OCI-LY3 (cell line): Measurements from ENCODE around the gene RAB11FIP4.

Experiments used
- EZH2phosphoT487 ChIP-seq: fragments of 200-600 bp; shearing (Covaris generic); IDR thresholded peaks from 2 replicates; pipeline ENCODE4 v1.6.1; 2018; ENCODE audit warnings: antibody characterized with exemption, mixed run types, low read depth
- TF ChIP-seq, protein P1 (sequence below): fragments of 200-600, 300-600 bp; sonication (generic); IDR thresholded peaks from 2 replicates; pipeline ENCODE4 v1.5.1; 2014; ENCODE audit warnings: antibody characterized with exemption, low read length, low read depth

DNA sequence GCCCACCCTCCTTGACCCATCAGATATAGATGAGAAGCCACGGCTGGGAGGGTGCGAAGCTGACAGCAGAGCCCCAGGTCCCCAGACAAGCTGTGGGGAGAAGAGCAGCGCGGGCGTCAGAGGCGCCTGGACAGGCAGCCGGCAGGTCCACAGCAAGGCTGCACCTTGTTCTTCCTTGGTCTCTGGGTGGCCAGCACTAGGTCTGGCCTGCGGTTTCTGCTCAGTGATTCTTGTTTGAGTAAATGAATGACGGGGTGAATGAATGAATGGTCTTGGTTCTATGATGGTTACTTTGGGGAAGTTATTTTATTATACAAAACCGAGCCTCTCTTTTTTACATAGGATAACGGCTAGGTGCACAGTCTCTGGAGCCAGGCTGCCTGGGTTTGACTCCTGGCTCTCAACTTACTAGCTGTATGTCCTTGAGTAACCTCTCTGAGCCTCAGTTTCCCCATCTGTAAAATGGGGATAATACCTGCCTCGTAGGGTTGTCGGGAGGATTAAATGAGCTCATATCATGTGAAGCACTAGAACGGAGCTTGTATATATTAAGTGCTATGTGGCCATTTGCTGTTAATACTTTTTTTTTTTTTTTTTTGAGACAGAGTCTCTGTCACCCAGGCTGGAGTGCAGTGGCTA, 86.1 kb downstream of the RAB11FIP4 start:
- TF ChIP-seq, protein P1, sequence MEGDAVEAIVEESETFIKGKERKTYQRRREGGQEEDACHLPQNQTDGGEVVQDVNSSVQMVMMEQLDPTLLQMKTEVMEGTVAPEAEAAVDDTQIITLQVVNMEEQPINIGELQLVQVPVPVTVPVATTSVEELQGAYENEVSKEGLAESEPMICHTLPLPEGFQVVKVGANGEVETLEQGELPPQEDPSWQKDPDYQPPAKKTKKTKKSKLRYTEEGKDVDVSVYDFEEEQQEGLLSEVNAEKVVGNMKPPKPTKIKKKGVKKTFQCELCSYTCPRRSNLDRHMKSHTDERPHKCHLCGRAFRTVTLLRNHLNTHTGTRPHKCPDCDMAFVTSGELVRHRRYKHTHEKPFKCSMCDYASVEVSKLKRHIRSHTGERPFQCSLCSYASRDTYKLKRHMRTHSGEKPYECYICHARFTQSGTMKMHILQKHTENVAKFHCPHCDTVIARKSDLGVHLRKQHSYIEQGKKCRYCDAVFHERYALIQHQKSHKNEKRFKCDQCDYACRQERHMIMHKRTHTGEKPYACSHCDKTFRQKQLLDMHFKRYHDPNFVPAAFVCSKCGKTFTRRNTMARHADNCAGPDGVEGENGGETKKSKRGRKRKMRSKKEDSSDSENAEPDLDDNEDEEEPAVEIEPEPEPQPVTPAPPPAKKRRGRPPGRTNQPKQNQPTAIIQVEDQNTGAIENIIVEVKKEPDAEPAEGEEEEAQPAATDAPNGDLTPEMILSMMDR: no peak
- no peak for TF ChIP-seq EZH2phosphoT487
